Caco-2 (cell line): Measurements from ENCODE around the gene RASSF3. TPM values are rescaled to one million over a fixed set of nuclear protein-coding genes. Genes with fewer than 3 reads are reported as not detected.

ENCODE experiments used
- BruUV-seq: library from RNA; stranded (reverse); fragments of 400-500 nt; replicated peaks from 2 replicates; lab custom pipeline; 2021; lab: Mats Ljungman, UMichigan
- CTCF ChIA-PET: fragments of 300-600 bp; sonication (Branson Sonifier 250); formaldehyde crosslinking; loops from one replicate; lab custom pipeline; 2022; ENCODE audit warnings: antibody characterized with exemption; lab: Charles Lee
- POLR2A ChIA-PET: fragments of 300-600 bp; sonication (Branson Sonifier 250); formaldehyde crosslinking; loops from one replicate; lab custom pipeline; 2022; ENCODE audit warnings: antibody characterized with exemption; lab: Charles Lee
- DNase-seq, 2 experiments: peaks; one replicate each; pipeline versions ENCODE4 v3.0.0 to v3.0.0-alpha.2; 2020 to 2022
- H3K27me3 ChIP-seq: replicated peaks from 2 replicates; pipeline ENCODE4 v1.6.0; 2011; ENCODE audit warnings: low read length; ENCODE audit not compliant: control insufficient read depth, insufficient read depth
- H3K36me3 ChIP-seq: 2 replicates; pipeline ENCODE4 v1.5.1; 2011; ENCODE audit warnings: low read length; ENCODE audit not compliant: control insufficient read depth, insufficient read depth
- H3K4me1 ChIP-seq: fragments of 250-450 bp; sonication (Bioruptor Pico); 2 replicates; pipeline ENCODE4 v1.5.1; 2020; ENCODE audit warnings: mild to moderate bottlenecking
- H3K4me3 ChIP-seq: 2 replicates; pipeline ENCODE4 v1.5.1; 2011; ENCODE audit warnings: low read depth, mild to moderate bottlenecking, control low read depth, low read length
- H3K9me3 ChIP-seq: fragments of 250-450 bp; sonication (Bioruptor Pico); 2 replicates; pipeline ENCODE4 v1.5.1; 2020; ENCODE audit warnings: mild to moderate bottlenecking, moderate library complexity
- H3K27ac Mint-ChIP-seq: one replicate; pipeline ENCODE4 v1.8.0; 2022; ENCODE audit warnings: mixed read lengths; ENCODE audit not compliant: unreplicated experiment
- H3K27me3 Mint-ChIP-seq: one replicate; pipeline ENCODE4 v1.8.0; 2022; ENCODE audit warnings: mixed read lengths; ENCODE audit not compliant: insufficient read depth, unreplicated experiment
- H3K36me3 Mint-ChIP-seq: one replicate; pipeline ENCODE4 v1.8.0; 2022; ENCODE audit warnings: mild to moderate bottlenecking, mixed read lengths; ENCODE audit not compliant: insufficient read depth, unreplicated experiment
- H3K4me1 Mint-ChIP-seq: one replicate; pipeline ENCODE4 v1.8.0; 2022; ENCODE audit warnings: low read depth, mixed read lengths; ENCODE audit not compliant: unreplicated experiment
- H3K4me3 Mint-ChIP-seq: one replicate; pipeline ENCODE4 v1.8.0; 2022; ENCODE audit warnings: mild to moderate bottlenecking, moderate library complexity, mixed read lengths; ENCODE audit not compliant: unreplicated experiment
- H3K9me3 Mint-ChIP-seq: one replicate; pipeline ENCODE4 v1.8.0; 2022; ENCODE audit warnings: mixed read lengths; ENCODE audit not compliant: unreplicated experiment
- CTCF ChIP-seq, 2 experiments: fragments of 200-600 bp in 1 of 2; IDR thresholded peaks; 1 replicate in 1 of 2; 2 replicates in 1 of 2; pipeline versions ENCODE4 v1.5.1 to v1.8.0; 2011 to 2022; ENCODE audit warnings: antibody characterized with exemption in 1 of 2, control low read depth in 1 of 2, inconsistent platforms in 1 of 2, low read depth in 1 of 2, low read length in 1 of 2, mild to moderate bottlenecking in 1 of 2, moderate library complexity in 1 of 2; ENCODE audit not compliant: insufficient read depth in 1 of 2, severe bottlenecking in 1 of 2, unreplicated experiment in 1 of 2
- intact Hi-C: fragments of 100-400 bp; cut with micrococcal nuclease; formaldehyde crosslinking; loops from one replicate; pipeline ENCODE4 v1.10.0; 2022; ENCODE audit not compliant: unreplicated experiment
- total RNA-seq: library from RNA; stranded (reverse); gene quantifications from 2 replicates; pipeline ENCODE4 v1.2.3, GENCODE V29; 2022

The RASSF3 gene
- total RNA-seq, 1 experiment from 2014 or later: 25.7 TPM

GRCh38 chr12:64683816-64684543, 73.7 kb downstream of the RASSF3 start:
- no peaks in the 10 kb centered on the region for H3K9me3 Mint-ChIP-seq
- Histone ChIP-seq H3K4me1 (peaks cover 29% of the 10 kb centered on the region), H3K9me3 (no peaks in the 10 kb centered on the region), H3K27me3 (no peaks in the 10 kb centered on the region), H3K4me3 (no peak overlapping the region), H3K36me3 (no peaks in the 10 kb centered on the region)
- ChIA-PET POLR2A (no interaction called here), CTCF (no interaction called here)
- no peak overlapping the region for H3K27ac Mint-ChIP-seq
- BruUV-seq: no TSS peak
- no peak for TF ChIP-seq CTCF (IDR thresholded peaks at IDR 0.05; ENCODE audit: insufficient read depth in 1 of 2, low read depth in 1 of 2, low read length in 1 of 2, severe bottlenecking in 1 of 2, unreplicated experiment in 1 of 2)
- no peak for DNase-seq
- H3K36me3 Mint-ChIP-seq: peaks cover 17% of the 10 kb centered on the region
- H3K27me3 Mint-ChIP-seq: no peaks in the 10 kb centered on the region
- intact Hi-C loops: no loop called here
- peaks cover 7% of the 10 kb centered on the region for H3K4me1 Mint-ChIP-seq
- H3K4me3 Mint-ChIP-seq: no peak overlapping the region

- Histone ChIP-seq H3K9me3 (no peaks in the 10 kb centered on the region), H3K4me3 (no peak overlapping the region), H3K36me3 (no peaks in the 10 kb centered on the region), H3K27me3 (no peaks in the 10 kb centered on the region), H3K4me1 (peaks cover 19% of the 10 kb centered on the region)
- H3K9me3 Mint-ChIP-seq: no peaks in the 10 kb centered on the region
- H3K27me3 Mint-ChIP-seq: no peaks in the 10 kb centered on the region
- POLR2A ChIA-PET: no interaction called here
- intact Hi-C loops: no loop called here
- peaks cover 2% of the 10 kb centered on the region for H3K4me1 Mint-ChIP-seq
- CTCF ChIA-PET: no interaction called here
- BruUV-seq: no TSS peak
- no peak for TF ChIP-seq CTCF (IDR thresholded peaks at IDR 0.05; ENCODE audit: insufficient read depth in 1 of 2, low read depth in 1 of 2, low read length in 1 of 2, severe bottlenecking in 1 of 2, unreplicated experiment in 1 of 2)
- H3K27ac Mint-ChIP-seq: no peak overlapping the region
- H3K4me3 Mint-ChIP-seq: no peak overlapping the region
- no peak for DNase-seq
- peaks cover 18% of the 10 kb centered on the region for H3K36me3 Mint-ChIP-seq
Observed at GRCh38 chr12:64685050-64685449, 74.8 kb downstream of the RASSF3 start.

GRCh38 chr12:64685605-64686004, 75.3 kb downstream of the RASSF3 start:
- Mint-ChIP-seq H3K4me1 (no peaks in the 10 kb centered on the region), H3K36me3 (peaks cover 18% of the 10 kb centered on the region), H3K4me3 (no peak overlapping the region), H3K27ac (no peak overlapping the region), H3K9me3 (no peaks in the 10 kb centered on the region), H3K27me3 (no peaks in the 10 kb centered on the region)
- no peak for TF ChIP-seq CTCF (IDR thresholded peaks at IDR 0.05; ENCODE audit: insufficient read depth in 1 of 2, low read depth in 1 of 2, low read length in 1 of 2, severe bottlenecking in 1 of 2, unreplicated experiment in 1 of 2)
- POLR2A ChIA-PET: no interaction called here
- Histone ChIP-seq H3K9me3 (no peaks in the 10 kb centered on the region), H3K27me3 (no peaks in the 10 kb centered on the region), H3K4me3 (no peak overlapping the region), H3K4me1 (peaks cover 15% of the 10 kb centered on the region; the same call in 1 of the 2 replicates), H3K36me3 (no peaks in the 10 kb centered on the region; the same call in 1 of the 2 replicates)
- CTCF ChIA-PET: no interaction called here
- no peak for DNase-seq
- no TSS peak for BruUV-seq
- intact Hi-C loops: no loop called here
